ENCODE data around the gene SLC5A2.
"Not testable (repeated sequence)": the region's sequence is repeated elsewhere in the genome, so short reads cannot be mapped to it uniquely, and the experiment has no call there.

The SLC5A2 gene

GRCh38 chr16:31522071-31522470 lies 39.1 kb downstream of the SLC5A2 start:
- Histone ChIP-seq H3K4me1 (ENCODE audit: control insufficient read depth, low read length) (no peaks in the 10 kb centered on the region), H3K27ac (ENCODE audit: low read depth, low read length) (no peak overlapping the region), H4K20me1 (ENCODE audit: control insufficient read depth, insufficient read depth, low read depth, low read length) (no peaks in the 10 kb centered on the region)

GRCh38 chr16:31523768-31524167 lies 40.8 kb downstream of the SLC5A2 start:
- not testable (repeated sequence) for H3K4me3 ChIP-seq (ENCODE audit: low read length); H3K36me3 ChIP-seq (ENCODE audit: control insufficient read depth, low read length); H3K79me2 ChIP-seq (ENCODE audit: control insufficient read depth, low read length); H3K27ac ChIP-seq (ENCODE audit: low read depth, low read length); H3F3A ChIP-seq (ENCODE audit: control insufficient read depth, insufficient read depth); H3K9me2 ChIP-seq (replicated peaks; ENCODE audit: control insufficient read depth, low read length); H3K4me2 ChIP-seq (ENCODE audit: low read length); H3K27me3 ChIP-seq (ENCODE audit: control insufficient read depth, low read length); H3K9me3 ChIP-seq (ENCODE audit: control insufficient read depth, insufficient read depth, low read length); H4K20me1 ChIP-seq (ENCODE audit: control insufficient read depth, insufficient read depth, low read depth, low read length); H3K4me1 ChIP-seq (ENCODE audit: control insufficient read depth, low read length)

More at GRCh38 chr16:31522071-31522470, 39.1 kb downstream of the SLC5A2 start:
- Histone ChIP-seq H3K36me3 (ENCODE audit: control insufficient read depth, low read length) (no peaks in the 10 kb centered on the region), H3K27me3 (ENCODE audit: control insufficient read depth, low read length) (no peaks in the 10 kb centered on the region), H3K4me3 (ENCODE audit: low read length) (no peak overlapping the region), H3F3A (ENCODE audit: control insufficient read depth, insufficient read depth) (no peaks in the 10 kb centered on the region), H3K9me3 (ENCODE audit: control insufficient read depth, insufficient read depth, low read length) (no peaks in the 10 kb centered on the region), H3K79me2 (ENCODE audit: control insufficient read depth, low read length) (no peaks in the 10 kb centered on the region), H3K4me2 (ENCODE audit: low read length) (no peak overlapping the region), H3K9me2 (replicated peaks; ENCODE audit: control insufficient read depth, low read length) (no peaks in the 10 kb centered on the region)
- no peak for TF ChIP-seq CTCF (IDR thresholded peaks at IDR 0.05; ENCODE audit: low read depth, low read length, poor library complexity, severe bottlenecking)
- no peak for TF ChIP-seq EZH2phosphoT487 (IDR thresholded peaks at IDR 0.05; ENCODE audit: borderline replicate concordance, low read length)

GRCh38 chr16:31525113-31525512 lies 42.2 kb downstream of the SLC5A2 start:
- Histone ChIP-seq H3K4me1 (ENCODE audit: control insufficient read depth, low read length) (no peaks in the 10 kb centered on the region), H3K27ac (ENCODE audit: low read depth, low read length) (no peak overlapping the region), H3K79me2 (ENCODE audit: control insufficient read depth, low read length) (no peaks in the 10 kb centered on the region), H3K4me2 (ENCODE audit: low read length) (no peak overlapping the region), H3K27me3 (ENCODE audit: control insufficient read depth, low read length) (no peaks in the 10 kb centered on the region), H3K9me3 (ENCODE audit: control insufficient read depth, insufficient read depth, low read length) (no peaks in the 10 kb centered on the region), H3K36me3 (ENCODE audit: control insufficient read depth, low read length) (no peaks in the 10 kb centered on the region), H3F3A (ENCODE audit: control insufficient read depth, insufficient read depth) (no peaks in the 10 kb centered on the region), H3K9me2 (replicated peaks; ENCODE audit: control insufficient read depth, low read length) (no peaks in the 10 kb centered on the region), H4K20me1 (ENCODE audit: control insufficient read depth, insufficient read depth, low read depth, low read length) (no peaks in the 10 kb centered on the region), H3K4me3 (ENCODE audit: low read length) (no peak overlapping the region)
- TF ChIP-seq CTCF (IDR thresholded peaks at IDR 0.05; ENCODE audit: low read depth, low read length, poor library complexity, severe bottlenecking), result no peak
- no peak for TF ChIP-seq EZH2phosphoT487 (IDR thresholded peaks at IDR 0.05; ENCODE audit: borderline replicate concordance, low read length)

- no peak within 1 kb of the TSS for H3K4me2 ChIP-seq (ENCODE audit: low read length)
Measured at GRCh38 chr16:31527734-31528274, 44.9 kb downstream of the SLC5A2 start, which contains the start of gene AHSP. AHSP (plus strand) TSS chr16:31527900; CDS start chr16:31528140, 240 bp downstream.

More at GRCh38 chr16:31527734-31528274, 44.9 kb downstream of the SLC5A2 start, which contains the start of gene AHSP:
- H4K20me1 ChIP-seq (ENCODE audit: control insufficient read depth, insufficient read depth, low read depth, low read length), result no peaks in the 10 kb centered on the region
- H3K9me3 ChIP-seq (ENCODE audit: control insufficient read depth, insufficient read depth, low read length), result no peaks in the 10 kb centered on the region
- H3K36me3 ChIP-seq (ENCODE audit: control insufficient read depth, low read length), result no peaks in the 10 kb centered on the region
- no peaks in the 10 kb centered on the region for H3K4me1 ChIP-seq (ENCODE audit: control insufficient read depth, low read length)
- H3K79me2 ChIP-seq (ENCODE audit: control insufficient read depth, low read length), result no peaks in the 10 kb centered on the region
- H3F3A ChIP-seq (ENCODE audit: control insufficient read depth, insufficient read depth), result no peaks in the 10 kb centered on the region
- no peak within 1 kb of the TSS for H3K27ac ChIP-seq (ENCODE audit: low read depth, low read length)
- H3K4me3 ChIP-seq (ENCODE audit: low read length), result no peak within 1 kb of the TSS
- TF ChIP-seq EZH2phosphoT487 (IDR thresholded peaks at IDR 0.05; ENCODE audit: borderline replicate concordance, low read length) (no peak), CTCF (IDR thresholded peaks at IDR 0.05; ENCODE audit: low read depth, low read length, poor library complexity, severe bottlenecking) (no peak)
- no peaks in the 10 kb centered on the region for H3K27me3 ChIP-seq (ENCODE audit: control insufficient read depth, low read length)
- H3K9me2 ChIP-seq (replicated peaks; ENCODE audit: control insufficient read depth, low read length), result no peaks in the 10 kb centered on the region
